Fibroblast of the conjunctiva (primary cell): ENCODE measurements around the gene PLXDC2.
"Not testable (repeated sequence)": the region's sequence is repeated elsewhere in the genome, so short reads cannot be mapped to it uniquely, and the experiment has no call there.

ENCODE experiments used
- DNase-seq: peaks from one replicate; pipeline ENCODE4 v3.0.0-alpha.2; 2010; ENCODE audit warnings: low read depth

Gene PLXDC2

GRCh38 chr10:20041931-20042330, 225.7 kb downstream of the PLXDC2 start:
- no peak for DNase-seq

DNA sequence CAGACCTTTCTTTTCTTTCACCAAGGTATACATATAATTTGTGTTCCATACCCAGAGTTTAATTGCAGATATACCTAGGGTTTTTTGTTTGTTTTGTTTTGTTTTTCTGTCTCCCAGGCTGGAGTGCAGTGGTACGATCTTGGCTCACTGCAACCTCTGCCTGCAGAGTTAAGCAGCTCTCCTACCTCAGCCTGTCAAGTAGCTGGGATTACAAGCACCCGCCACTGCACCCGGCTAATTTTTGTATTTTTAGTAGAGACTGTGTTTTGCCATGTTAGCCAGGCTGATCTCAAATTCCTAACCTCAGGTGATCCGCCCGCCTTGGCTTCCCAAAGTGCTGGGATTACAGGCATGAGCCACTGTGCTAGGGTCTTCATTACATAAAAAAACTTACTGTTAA, 228.9 kb downstream of the PLXDC2 start:
- not testable (repeated sequence) for DNase-seq

DNA sequence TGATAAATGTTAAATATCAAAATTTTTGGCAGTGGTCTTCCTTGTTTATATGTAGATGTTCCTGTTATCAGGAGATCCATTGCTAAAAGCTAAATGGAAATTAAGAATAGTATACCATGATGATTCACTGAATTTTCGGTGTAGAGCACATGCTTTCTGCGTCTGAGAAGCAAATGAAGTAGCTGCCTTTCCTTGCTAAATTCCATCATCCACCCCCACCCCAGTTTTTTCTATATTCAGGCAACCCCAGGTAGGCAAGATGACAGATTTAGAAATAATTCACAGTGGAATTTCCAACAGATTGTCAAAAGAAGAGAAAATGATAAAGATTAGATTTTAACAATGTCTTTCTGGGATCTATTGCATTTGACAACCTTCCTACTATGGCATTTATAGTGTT, 231.9 kb downstream of the PLXDC2 start:
- no peak for DNase-seq

DNA sequence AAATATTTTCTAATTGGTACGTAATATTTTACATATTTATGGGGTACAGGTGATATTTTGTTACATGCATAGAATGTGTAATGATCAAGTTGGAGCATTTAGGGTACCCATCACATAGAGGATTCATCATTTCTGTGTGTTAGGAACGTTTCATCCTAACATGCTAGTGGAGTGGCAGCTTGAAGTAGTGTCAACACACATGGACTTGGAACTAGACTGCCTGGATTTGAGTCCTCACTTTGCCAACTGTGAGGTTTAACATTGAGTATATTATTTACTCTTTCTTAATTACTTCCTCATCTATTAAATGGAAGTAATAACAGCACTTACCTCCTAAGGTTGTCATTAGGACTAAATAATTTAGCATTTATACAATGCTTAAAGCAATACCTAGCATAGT, 241.9 kb downstream of the PLXDC2 start:
- no peak for DNase-seq

GRCh38 chr10:20059084-20059835, 243.0 kb downstream of the PLXDC2 start:
- DNase-seq, result no peak

DNA sequence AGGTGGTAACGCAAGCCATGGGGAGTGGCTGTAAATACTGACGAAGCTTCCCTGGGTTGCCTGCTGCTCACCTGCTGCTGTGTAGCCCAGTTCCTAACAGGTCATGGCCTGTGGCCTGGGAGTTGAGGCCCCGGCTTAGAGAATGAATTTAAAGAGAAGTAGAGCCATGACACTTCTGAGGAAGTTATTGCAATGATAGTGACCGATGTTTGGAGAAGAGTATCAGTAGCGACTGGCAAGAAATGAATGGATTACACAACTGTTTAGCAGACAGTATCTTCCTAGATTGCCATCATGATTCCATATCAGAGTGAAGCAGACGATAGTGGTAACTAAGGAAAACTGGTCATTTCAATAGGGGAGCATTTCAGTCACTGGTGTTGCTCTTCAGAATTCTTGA, 249.6 kb downstream of the PLXDC2 start:
- no peak for DNase-seq

- DNase-seq, result no peak
These were observed 256.9 kb downstream of the PLXDC2 start for GRCh38 chr10:20073167-20073566.

DNA sequence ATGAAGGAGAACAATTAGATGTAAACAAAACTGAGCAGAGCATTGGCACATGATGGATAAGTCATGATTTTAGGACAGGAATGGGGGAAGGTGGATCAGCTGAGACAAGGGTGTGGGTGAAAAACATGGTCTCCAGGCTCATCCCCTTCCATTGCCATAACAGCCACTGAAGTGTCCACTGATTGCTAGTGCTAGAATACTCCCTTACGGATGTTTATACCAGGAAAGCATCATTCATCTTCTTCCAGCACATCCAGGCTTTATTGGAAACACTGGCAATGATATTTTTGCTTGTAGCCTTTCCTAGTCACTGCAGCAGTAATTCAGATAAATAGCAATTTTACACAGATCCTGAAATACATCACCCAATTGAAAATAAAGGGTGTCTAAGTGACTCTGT, 259.5 kb downstream of the PLXDC2 start:
- no peak for DNase-seq

DNA sequence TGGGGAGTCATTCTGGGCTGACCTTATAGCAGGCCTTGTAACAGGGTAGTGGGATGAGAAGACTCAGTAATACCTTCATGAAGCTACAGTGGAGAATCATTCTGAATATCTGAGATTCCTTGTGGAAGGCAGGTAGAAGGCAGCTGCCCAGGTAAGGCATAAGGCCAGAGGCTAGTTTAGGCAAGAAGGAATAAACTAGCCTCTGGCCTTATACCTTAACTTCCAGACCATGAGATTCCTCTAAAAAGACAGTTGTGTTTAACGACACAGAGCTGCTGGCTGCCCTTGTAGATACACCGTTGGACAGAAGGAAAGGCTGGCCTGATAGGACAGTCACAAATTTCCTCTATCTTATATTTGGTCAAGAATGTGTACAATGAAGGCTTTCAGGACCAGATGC, 268.2 kb downstream of the PLXDC2 start:
- DNase-seq, result no peak

DNA sequence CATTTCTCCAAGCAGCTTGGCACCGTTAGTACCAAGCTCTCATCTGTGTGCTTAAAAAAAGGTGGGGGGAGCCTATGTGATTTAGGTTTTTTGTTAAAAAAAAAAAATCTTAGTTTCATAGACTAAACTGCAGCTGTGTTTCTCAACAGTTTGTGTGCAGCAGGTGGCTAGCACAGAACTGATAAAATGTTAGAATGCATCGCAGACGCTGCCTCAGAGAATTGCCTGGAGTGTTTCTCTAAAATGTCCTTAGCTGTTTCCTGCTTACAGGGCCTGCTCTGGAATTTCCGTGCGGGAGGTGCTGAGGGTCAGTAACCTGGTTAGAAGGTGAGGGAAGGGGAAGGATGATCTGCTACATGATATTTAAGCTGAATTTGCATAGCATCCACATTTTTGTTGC, 268.9 kb downstream of the PLXDC2 start:
- DNase-seq, result no peak

- DNase-seq, result no peak
These were observed 271.1 kb downstream of the PLXDC2 start for GRCh38 chr10:20087353-20087752.

DNA sequence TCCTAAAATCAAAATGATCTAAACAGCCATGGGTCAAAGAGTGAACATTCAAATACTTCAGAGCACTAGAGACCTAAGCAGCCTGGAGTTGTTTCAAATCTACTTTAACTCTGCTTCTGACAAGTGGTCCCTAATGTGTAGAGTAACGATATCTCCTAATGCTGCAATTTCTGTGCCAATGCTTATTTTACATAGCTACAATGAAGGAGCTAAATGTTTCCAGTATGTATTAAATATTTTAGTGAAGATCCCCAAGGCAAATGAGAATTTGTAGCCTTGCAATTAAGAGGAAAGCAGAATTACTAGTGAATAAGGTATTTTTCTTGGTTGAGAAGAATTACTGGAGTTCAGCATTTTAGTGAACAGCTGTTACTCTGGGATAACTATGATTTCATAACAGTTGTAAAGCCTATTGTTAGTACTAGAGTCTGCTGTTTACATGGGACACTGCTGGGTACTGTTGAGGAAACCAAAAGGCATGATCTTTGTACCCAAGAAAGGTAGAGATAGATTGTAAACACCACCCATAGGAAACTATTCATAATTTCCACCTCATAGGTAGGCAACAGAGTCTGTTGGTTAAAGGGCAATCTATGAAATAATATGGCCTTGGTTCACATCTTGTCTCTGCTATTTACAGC, 271.9 kb downstream of the PLXDC2 start:
- no peak for DNase-seq

GRCh38 chr10:20089879-20090278, 273.6 kb downstream of the PLXDC2 start:
- DNase-seq, result no peak

DNA sequence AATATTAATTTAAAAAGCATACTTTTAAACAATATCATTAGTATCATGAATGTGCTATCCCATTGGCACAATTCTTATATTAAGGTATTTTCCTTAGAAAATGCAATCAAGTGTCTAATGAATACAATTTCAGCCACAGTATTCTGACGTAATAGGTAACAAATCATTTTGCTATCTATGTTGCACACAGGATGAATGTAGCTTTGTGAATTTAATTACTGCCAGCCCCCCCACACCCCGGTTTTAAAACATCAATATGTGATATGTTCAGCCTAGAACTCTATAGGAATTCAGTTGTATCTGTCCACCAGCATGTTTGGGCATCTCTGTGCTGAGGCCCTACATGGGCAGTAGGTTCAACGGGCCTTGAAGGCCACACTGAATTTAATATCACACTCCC, 274.6 kb downstream of the PLXDC2 start:
- DNase-seq, result no peak

DNA sequence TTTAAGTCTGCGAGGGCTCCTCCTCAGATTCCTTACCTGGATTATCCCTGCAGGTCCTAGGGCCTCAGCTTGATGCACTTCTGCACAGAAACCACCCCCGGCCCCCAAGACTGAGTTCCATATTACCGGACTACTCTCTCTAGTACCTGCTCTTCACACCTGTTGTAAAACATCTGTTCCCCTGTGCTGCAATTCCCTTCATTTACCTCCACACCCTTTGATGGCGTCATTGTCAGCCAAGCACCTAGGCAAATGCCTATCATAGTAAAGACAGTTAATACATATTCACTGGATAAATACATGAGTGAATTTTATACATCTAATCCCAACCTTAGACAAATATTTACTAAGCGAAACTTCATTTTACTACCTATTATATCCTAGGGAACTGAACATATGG, 275.5 kb downstream of the PLXDC2 start:
- DNase-seq, result no peak

DNA sequence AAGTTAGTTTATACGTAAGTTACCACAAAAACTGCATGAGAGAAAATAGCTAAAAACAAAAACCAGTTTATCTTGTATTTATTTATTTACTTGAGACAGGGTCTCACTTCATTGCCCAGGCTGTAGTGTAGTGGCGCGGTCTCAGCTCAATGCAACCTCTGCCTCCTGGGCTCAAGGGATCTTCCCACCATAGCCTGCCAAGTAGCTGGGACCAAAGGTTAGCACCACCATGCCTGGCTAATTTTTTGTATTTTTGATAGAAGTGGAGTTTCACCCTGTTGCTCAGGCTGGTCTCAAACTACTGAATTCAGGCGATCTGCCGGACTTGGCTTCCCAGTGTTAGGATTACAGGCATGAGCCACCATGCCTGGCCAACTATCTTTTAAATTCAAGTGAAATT, 277.4 kb downstream of the PLXDC2 start:
- DNase-seq, result no peak

DNA sequence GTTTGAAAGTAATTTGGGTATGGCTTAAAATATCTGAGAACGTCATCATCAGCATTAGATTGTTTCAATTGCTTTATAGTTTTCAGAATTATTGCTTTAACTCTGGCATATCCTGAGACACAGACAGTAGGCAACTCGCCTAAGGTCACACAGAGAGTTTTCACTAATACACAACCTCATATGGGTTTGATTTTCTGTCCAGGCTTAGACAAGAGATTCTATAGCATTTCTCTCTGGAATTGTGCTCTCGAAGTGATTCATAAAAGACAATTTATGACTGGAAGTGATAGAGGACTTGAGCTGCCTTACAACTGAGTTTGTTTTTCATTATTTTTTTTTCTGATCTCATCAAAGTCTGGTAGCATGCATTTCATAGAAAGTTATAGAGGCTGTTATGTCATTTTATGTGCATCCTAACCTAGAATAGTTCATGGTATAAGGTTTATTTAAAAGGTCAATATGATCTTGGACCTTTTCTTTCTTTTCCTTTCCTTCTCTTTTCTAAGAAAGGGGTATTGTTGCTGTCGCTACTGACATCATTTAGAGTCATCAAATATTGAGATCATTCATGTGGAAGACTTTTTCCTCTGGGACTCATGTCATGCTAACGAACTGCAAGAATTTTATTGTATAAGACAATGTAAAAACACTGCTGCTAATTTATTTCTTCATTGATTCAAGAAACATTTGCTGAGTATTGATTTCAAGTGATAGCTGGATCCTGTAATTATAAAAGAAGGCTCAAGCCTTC, 278.2 kb downstream of the PLXDC2 start:
- DNase-seq, result no peak

DNA sequence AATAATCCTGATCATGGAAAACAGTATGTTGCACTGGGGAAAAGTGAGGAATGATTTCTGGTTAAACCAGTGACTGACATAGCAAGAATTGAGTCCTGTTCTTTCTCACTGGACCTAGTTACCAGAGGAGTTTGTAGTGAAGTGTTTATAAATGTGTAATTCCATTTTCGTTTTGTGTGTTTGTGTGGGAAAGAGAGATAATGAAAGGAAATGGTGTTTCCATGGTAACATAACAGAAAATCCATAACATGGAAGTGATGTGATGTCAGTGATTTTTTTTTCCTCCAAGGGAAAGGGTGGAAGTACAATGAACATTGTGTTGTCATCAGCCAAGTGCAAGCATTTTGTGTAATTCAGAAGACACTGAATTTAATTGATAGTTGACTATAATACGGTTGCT, 283.9 kb downstream of the PLXDC2 start:
- peak; percentile 1 for DNase-seq

- DNase-seq, result no peak
These were observed 289.0 kb downstream of the PLXDC2 start for GRCh38 chr10:20105236-20105635.

GRCh38 chr10:20105931-20106330, 289.7 kb downstream of the PLXDC2 start:
- DNase-seq, result no peak

GRCh38 chr10:20108021-20108420, 291.8 kb downstream of the PLXDC2 start:
- DNase-seq, result no peak

DNA sequence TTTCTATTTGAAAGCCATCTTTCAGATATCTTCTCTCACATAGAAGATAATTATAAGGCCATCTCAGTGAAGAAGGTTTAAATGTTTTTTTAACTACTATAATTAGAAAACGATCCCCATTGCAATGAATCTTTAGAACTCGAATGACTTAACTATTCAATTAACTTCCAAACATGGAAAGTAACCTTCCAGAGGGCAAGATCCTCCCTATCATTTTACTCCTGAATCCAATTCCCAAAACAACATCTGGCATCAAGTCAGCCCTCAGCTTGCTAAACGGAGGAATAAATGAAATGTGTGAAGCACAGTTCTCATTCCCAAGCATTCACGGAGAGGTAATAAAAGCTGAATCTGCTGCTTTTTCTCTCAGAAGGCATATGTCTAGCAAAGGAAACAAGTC, 293.4 kb downstream of the PLXDC2 start:
- DNase-seq, result no peak
